Smooth muscle cell (in vitro differentiated cells): ENCODE results near the gene NFIX. TPM values are rescaled to one million over a fixed set of nuclear protein-coding genes. Genes with fewer than 3 reads are reported as not detected.

Source experiments
- DNase-seq: peaks from one replicate; lab custom pipeline; 2025; ENCODE audit not compliant: unreplicated experiment; lab: John Stamatoyannopoulos, UW
- H2AFZ ChIP-seq: fragments of 200-600 bp; sonication (generic); 2 replicates; pipeline ENCODE4 v1.6.0; 2016; ENCODE audit warnings: antibody characterized with exemption, low read depth, mild to moderate bottlenecking
- H3F3A ChIP-seq: fragments of 200-600 bp; sonication (generic); 2 replicates; pipeline ENCODE4 v1.6.0; 2017; ENCODE audit warnings: antibody characterized with exemption, low read depth
- H3K27ac ChIP-seq: fragments of 200-600 bp; sonication (generic); 2 replicates; pipeline ENCODE4 v1.5.1; 2016; ENCODE audit warnings: low read depth, mild to moderate bottlenecking
- H3K27me3 ChIP-seq: fragments of 200-600 bp; sonication (generic); 2 replicates; pipeline ENCODE4 v1.6.1; 2016; ENCODE audit warnings: low read depth, mild to moderate bottlenecking
- H3K36me3 ChIP-seq: fragments of 200-600 bp; sonication (generic); 2 replicates; pipeline ENCODE4 v1.5.1; 2016; ENCODE audit warnings: low read depth
- H3K4me1 ChIP-seq: fragments of 200-600 bp; sonication (generic); 2 replicates; pipeline ENCODE4 v1.5.1; 2016; ENCODE audit warnings: low read depth
- H3K4me2 ChIP-seq: fragments of 200-600 bp; sonication (generic); 2 replicates; pipeline ENCODE4 v1.6.0; 2016; ENCODE audit warnings: mild to moderate bottlenecking
- H3K4me3 ChIP-seq: fragments of 200-600 bp; sonication (generic); 2 replicates; pipeline ENCODE4 v1.5.1; 2016; ENCODE audit warnings: mild to moderate bottlenecking
- H3K79me2 ChIP-seq: fragments of 200-600 bp; sonication (generic); 2 replicates; pipeline ENCODE4 v1.6.0; 2016; ENCODE audit warnings: low read depth, mild to moderate bottlenecking
- H3K9ac ChIP-seq: fragments of 200-600 bp; sonication (generic); 2 replicates; pipeline ENCODE4 v1.6.0; 2016; ENCODE audit warnings: low read depth
- H3K9me3 ChIP-seq: fragments of 200-600 bp; sonication (generic); replicated peaks from 2 replicates; pipeline ENCODE4 v1.5.1; 2016; ENCODE audit warnings: low read depth
- H4K20me1 ChIP-seq: fragments of 200-600 bp; sonication (generic); 2 replicates; pipeline ENCODE4 v1.6.0; 2016; ENCODE audit warnings: low read depth
- WGBS: methylation state at CpG from one replicate; pipeline ENCODE4 v1.1.7; 2016; ENCODE audit warnings: low lambda C conversion rate; 5-methylcytosine and 5-hydroxymethylcytosine counted together
- polyA plus RNA-seq: library from polyadenylated mRNA; unstranded; fragments of >200 nt; fragmentation: Nextera tagmentation; extraction: Ambion mirVana; gene quantifications from 2 replicates; pipeline ENCODE4 v1.2.1, GENCODE V29; 2016
- total RNA-seq: library from RNA; depleted of rRNA; stranded (reverse); fragments of >200 nt; gene quantifications from 2 replicates; pipeline ENCODE4 v1.2.3, GENCODE V29; 2014
- TF ChIP-seq, protein P1 (sequence below): fragments of 200-600 bp; sonication (generic); IDR thresholded peaks from 2 replicates; pipeline ENCODE4 v1.5.1; 2017; ENCODE audit warnings: borderline replicate concordance, mild to moderate bottlenecking, antibody characterized with exemption; ENCODE audit not compliant: insufficient read depth, poor library complexity, severe bottlenecking

The NFIX gene
- total and polyA plus RNA-seq, 2 experiments from 2014 or later: 1.9 to 2.3 TPM

DNA sequence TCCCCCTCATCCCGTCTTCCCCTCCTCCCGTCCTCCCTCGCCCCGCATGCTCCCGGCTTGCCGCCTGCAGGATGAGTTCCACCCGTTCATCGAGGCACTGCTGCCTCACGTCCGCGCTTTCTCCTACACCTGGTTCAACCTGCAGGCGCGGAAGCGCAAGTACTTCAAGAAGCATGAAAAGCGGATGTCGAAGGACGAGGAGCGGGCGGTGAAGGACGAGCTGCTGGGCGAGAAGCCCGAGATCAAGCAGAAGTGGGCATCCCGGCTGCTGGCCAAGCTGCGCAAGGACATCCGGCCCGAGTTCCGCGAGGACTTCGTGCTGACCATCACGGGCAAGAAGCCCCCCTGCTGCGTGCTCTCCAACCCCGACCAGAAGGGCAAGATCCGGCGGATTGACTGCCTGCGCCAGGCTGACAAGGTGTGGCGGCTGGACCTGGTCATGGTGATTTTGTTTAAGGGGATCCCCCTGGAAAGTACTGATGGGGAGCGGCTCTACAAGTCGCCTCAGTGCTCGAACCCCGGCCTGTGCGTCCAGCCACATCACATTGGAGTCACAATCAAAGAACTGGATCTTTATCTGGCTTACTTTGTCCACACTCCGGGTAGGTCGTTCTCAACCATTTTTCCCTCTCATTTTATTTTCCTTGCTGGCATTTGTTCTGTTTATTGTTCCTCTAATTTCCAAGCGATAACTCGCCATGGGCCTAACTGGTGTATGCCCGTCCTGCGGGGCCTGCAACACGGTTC, 29.8 kb downstream of the NFIX start:
- no peak overlapping the region for H2AFZ ChIP-seq
- no peaks in the 10 kb centered on the region for H3K9me3 ChIP-seq
- no peaks in the 10 kb centered on the region for H3K36me3 ChIP-seq
- no peaks in the 10 kb centered on the region for H3F3A ChIP-seq
- H3K4me3 ChIP-seq: peak overlapping the region; percentile 25
- H3K27me3 ChIP-seq: peaks cover 100% of the 10 kb centered on the region
- peak overlapping the region; percentile 83 for H3K4me2 ChIP-seq
- 18% methylated on average over 47 of the region's 48 CpGs for WGBS
- DNase-seq: no peak
- no peak overlapping the region for H3K27ac ChIP-seq
- H3K9ac ChIP-seq: no peak overlapping the region
- H3K4me1 ChIP-seq: peaks cover 15% of the 10 kb centered on the region
- TF ChIP-seq, protein P1, sequence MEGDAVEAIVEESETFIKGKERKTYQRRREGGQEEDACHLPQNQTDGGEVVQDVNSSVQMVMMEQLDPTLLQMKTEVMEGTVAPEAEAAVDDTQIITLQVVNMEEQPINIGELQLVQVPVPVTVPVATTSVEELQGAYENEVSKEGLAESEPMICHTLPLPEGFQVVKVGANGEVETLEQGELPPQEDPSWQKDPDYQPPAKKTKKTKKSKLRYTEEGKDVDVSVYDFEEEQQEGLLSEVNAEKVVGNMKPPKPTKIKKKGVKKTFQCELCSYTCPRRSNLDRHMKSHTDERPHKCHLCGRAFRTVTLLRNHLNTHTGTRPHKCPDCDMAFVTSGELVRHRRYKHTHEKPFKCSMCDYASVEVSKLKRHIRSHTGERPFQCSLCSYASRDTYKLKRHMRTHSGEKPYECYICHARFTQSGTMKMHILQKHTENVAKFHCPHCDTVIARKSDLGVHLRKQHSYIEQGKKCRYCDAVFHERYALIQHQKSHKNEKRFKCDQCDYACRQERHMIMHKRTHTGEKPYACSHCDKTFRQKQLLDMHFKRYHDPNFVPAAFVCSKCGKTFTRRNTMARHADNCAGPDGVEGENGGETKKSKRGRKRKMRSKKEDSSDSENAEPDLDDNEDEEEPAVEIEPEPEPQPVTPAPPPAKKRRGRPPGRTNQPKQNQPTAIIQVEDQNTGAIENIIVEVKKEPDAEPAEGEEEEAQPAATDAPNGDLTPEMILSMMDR: no peak
- H4K20me1 ChIP-seq: peaks cover 53% of the 10 kb centered on the region
- H3K79me2 ChIP-seq: no peaks in the 10 kb centered on the region

DNA sequence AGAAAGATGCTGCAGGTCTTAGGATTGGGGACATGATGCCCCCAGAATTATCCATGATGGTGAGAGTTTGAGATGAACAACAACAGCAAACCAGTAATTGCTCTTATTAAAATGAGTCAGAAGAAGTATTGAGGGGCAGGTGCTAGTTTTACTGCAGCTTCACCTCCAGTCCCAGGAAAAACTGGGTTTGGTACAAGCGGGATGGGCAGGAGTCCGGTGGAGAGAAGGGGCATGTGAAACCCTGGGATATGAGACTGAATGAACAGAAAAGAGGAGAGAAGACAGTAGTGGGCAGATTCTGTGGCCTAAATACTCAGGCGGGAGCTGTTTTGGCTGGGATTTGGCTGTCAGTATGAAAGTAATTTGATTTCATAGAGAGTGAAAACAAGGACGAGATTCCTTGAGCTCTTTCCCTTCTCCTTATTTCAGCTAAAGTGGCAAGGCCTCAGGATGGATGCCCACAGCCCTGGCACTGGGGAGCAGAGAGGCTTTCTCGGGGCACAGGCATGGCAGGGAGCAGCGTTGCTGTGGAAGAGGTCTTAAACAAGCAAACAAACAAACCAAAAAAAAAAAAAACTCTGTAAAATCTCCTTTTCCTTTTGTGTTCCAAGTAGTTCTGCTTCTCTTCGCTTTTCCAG, 30.7 kb downstream of the NFIX start:
- no peak overlapping the region for H2AFZ ChIP-seq
- H3K9ac ChIP-seq: no peak overlapping the region
- H3K4me3 ChIP-seq: peak overlapping the region; percentile 23
- TF ChIP-seq, protein P1: no peak
- WGBS: 75% methylated on average over 7 of the region's 7 CpGs
- no peaks in the 10 kb centered on the region for H3K9me3 ChIP-seq
- no peak overlapping the region for H3K4me2 ChIP-seq
- H3K27me3 ChIP-seq: peaks cover 97% of the 10 kb centered on the region
- no peaks in the 10 kb centered on the region for H3K79me2 ChIP-seq
- H4K20me1 ChIP-seq: peaks cover 45% of the 10 kb centered on the region
- peaks cover 13% of the 10 kb centered on the region for H3K4me1 ChIP-seq
- no peak for DNase-seq
- no peaks in the 10 kb centered on the region for H3F3A ChIP-seq
- H3K27ac ChIP-seq: no peak overlapping the region
- no peaks in the 10 kb centered on the region for H3K36me3 ChIP-seq

DNA sequence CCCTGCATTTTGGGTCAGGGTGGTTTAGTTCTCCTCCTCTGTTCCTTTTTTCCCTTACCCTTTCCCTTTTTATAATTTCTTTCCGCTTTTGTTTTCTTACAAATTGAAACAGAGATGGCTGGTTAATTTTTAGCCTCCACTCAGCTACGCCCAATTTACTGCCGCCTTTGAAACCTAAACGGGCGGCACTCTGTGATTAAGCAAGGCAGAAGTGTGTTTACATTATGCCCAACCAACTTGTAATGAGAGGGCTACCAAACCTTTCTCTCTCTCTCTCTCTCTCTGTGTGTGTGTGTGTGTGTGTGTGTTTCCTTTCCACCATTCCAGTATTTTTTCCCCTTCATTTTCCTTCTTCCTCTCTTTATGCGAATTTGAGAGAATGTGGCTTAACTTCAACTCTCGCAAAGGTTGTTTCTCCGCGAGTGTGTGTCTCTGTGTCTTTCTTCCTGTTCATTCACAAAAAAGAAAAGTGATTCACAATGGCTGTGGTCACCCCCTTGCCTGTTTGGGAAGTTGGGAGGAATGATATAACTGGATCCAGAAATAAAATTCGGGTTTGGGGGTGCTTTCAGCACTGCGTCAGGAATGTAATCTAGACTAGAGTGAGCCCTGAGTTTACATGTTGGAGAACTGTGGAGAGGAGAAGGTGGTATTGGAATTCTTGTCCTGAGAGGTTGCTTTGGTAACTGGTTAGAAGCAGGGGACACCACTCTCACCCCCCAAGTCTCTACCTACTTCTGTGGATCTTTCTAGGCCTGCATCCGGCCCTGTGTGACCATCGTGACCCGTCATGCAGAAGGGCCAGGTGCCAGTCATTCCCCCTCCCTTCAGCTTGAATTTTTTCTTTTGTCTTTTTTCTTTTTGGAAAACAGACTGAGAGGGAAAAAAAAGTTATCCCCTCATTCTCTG, 31.4 kb downstream of the NFIX start:
- Histone ChIP-seq H3K27ac (no peak overlapping the region), H3F3A (no peaks in the 10 kb centered on the region), H3K36me3 (no peaks in the 10 kb centered on the region), H3K9ac (no peak overlapping the region), H3K4me3 (peak overlapping the region; percentile 23), H2AFZ (no peak overlapping the region), H4K20me1 (peaks cover 39% of the 10 kb centered on the region), H3K4me2 (no peak overlapping the region), H3K9me3 (no peaks in the 10 kb centered on the region), H3K4me1 (peaks cover 17% of the 10 kb centered on the region), H3K79me2 (no peaks in the 10 kb centered on the region), H3K27me3 (peaks cover 89% of the 10 kb centered on the region)
- no peak for DNase-seq
- 68% methylated on average over 14 of the region's 14 CpGs for WGBS
- TF ChIP-seq, protein P1: no peak
